Tibial nerve (tissue), 3 donors: ENCODE measurements around the gene TENM4.

Experiments used
- POLR2A ChIP-seq, 2 donors: fragments of 450-650 bp; IDR thresholded peaks; one replicate each; pipeline ENCODE4 v1.6.1; 2017; ENCODE audit warnings: antibody characterized with exemption in 2 of 2, mild to moderate bottlenecking in 2 of 2, moderate library complexity in 2 of 2
- TF ChIP-seq, protein P1 (sequence below), 5 experiments: fragments of 200-600 bp in 3 of 5; fragments of 450-650 bp in 2 of 5; sonication (generic) in 3 of 5; IDR thresholded peaks; one replicate each; pipeline ENCODE4 v1.5.1; 2016 to 2019; ENCODE audit warnings: antibody characterized with exemption in 5 of 5, mild to moderate bottlenecking in 3 of 5, moderate library complexity in 2 of 5

DNA sequence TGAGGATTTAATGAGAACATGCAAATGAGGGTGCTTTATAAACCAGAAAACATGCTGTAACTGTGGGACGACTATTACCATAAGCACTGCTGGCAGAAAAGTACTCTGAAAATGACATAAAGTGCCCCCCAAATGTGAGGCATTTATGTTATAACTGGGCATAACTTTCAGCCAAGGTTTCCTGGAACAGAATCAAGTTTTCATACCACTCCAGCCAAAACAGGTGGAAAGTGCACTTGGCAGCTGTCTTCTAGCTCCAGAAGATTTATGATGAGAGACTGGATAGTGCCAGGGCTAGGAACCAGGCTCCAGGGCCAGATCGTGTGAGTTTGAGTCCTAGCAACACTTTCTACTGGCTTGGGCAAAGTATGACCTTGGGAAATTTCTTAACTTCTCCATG, 339.2 kb downstream of the TENM4 start:
- TF ChIP-seq, protein P1, sequence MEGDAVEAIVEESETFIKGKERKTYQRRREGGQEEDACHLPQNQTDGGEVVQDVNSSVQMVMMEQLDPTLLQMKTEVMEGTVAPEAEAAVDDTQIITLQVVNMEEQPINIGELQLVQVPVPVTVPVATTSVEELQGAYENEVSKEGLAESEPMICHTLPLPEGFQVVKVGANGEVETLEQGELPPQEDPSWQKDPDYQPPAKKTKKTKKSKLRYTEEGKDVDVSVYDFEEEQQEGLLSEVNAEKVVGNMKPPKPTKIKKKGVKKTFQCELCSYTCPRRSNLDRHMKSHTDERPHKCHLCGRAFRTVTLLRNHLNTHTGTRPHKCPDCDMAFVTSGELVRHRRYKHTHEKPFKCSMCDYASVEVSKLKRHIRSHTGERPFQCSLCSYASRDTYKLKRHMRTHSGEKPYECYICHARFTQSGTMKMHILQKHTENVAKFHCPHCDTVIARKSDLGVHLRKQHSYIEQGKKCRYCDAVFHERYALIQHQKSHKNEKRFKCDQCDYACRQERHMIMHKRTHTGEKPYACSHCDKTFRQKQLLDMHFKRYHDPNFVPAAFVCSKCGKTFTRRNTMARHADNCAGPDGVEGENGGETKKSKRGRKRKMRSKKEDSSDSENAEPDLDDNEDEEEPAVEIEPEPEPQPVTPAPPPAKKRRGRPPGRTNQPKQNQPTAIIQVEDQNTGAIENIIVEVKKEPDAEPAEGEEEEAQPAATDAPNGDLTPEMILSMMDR (IDR thresholded peaks at IDR 0.05): no peak
- TF ChIP-seq POLR2A (IDR thresholded peaks at IDR 0.05): no peak
